NCI-H1105 (cell line): ENCODE data around the gene ARHGAP23.
"Not testable (repeated sequence)": the region's sequence is repeated elsewhere in the genome, so short reads cannot be mapped to it uniquely, and the experiment has no call there.

Experiments used
- DNase-seq: peaks from one replicate; lab custom pipeline; 2025; lab: John Stamatoyannopoulos, UW

The ARHGAP23 gene

GRCh38 chr17:38512473-38513058, 84.3 kb downstream of the ARHGAP23 start:
- no peak for DNase-seq

DNA sequence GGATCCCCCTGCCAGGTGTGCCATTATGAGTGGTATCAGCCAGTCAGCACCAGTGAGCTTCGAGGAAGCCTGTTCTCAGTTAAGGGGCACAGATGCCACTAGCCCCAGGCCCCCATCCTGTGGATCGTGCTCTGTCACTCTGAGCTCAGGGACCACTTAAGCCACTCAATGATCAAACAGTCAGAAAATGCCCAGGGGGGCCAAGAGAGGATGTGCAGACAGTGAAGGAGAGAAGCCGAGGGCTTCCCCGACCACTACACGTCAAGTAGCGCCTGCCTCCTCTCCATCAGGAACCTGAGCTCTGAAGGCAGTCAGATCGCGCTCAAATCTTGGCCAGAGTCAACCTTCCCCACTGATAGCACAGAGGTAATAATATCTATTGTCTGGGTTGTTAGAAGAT, 98.3 kb downstream of the ARHGAP23 start:
- not testable (repeated sequence) for DNase-seq

DNA sequence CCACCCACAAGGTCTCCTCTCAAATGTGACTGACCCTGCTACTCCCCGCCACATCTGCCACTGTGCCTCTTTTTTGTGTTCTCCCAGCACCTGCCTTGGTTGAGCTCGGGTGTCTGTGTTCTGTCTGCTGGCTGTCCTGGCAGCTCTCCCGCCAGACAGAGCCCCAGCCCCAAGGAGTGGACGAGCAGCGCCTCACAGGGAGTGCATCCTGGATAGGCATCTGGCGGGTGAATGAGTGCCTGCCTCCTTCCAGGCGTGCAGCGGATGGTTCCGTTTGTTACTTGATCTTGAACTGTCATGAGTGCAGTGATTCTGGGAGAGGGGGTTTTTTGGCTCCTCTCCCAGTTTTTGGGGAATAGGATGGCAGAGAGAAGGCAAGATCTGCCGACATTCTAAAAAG, 99.9 kb downstream of the ARHGAP23 start:
- peak; percentile 12 for DNase-seq

DNA sequence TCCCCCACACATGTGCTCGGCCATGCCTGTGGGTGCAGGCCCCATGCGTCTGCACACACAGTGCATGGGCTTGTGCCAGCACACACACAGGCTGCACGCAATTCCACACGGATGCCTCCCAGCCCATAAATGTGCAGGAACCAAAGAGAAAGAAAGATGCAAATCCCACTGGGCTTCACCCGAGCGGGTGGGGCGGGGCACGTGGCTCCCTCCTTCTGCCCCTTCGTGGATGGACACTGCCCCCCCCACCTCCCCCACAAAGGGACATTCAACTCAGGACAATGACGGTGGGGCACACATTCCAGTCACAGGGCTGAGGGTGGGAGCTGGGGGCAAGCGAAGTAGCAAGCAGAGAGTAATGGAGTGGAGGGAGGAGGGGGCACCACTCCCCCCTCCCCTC, 102.6 kb downstream of the ARHGAP23 start:
- DNase-seq, result not testable (repeated sequence)

GRCh38 chr17:38531761-38532160, 103.5 kb downstream of the ARHGAP23 start:
- not testable (repeated sequence) for DNase-seq

GRCh38 chr17:38532451-38532850, 104.2 kb downstream of the ARHGAP23 start:
- no peak for DNase-seq

- DNase-seq, result no peak
Observed at GRCh38 chr17:38533241-38533640, 105.0 kb downstream of the ARHGAP23 start.

DNA sequence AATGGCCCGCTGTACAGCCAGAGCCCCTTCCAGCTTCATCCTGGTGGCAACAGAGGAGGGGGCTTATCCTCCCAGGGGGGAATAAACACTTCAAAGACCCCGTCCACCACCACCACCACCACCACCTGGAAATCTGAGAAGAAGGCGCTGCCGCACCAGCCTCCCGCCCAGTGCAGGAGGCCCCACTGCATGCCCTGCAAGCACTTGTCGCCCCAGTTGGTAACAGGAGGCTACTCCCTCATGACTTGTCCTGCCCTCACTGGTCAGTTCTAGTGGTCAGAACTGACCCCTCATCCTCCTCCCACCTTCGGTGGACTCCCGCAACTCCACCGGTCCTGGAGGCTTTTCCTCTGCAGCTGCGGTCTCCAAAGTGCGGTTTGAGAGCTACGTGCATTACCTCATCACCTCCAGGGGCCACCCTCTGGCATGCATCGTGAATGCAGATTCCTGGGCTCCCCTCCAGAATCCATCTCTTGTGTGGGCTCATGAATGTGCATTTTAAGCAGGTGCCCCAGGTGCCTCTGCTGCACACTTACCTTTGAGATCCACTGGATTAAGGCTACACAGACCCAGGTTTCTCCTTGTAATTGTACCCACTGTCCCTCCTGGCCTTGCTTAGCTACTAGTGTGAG, 105.7 kb downstream of the ARHGAP23 start:
- no peak for DNase-seq

DNA sequence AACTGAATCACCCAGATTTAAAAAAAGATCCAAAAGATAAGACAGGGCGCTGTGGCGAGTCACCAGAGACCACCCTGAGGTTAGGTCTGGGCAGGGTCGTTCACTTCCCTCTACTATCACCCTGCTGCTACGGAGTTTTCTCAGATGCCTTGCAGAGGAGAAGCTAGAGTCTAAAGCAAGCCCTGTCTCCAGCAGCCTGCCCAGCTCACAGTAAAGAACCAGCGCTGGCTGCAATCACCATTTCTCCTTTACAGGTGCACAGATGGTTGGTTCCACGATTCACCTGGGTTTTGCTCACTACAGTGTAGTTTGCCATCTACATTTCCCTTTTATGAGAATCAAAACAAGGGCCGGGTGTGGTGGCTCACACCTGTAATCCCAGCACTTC, 106.2 kb downstream of the ARHGAP23 start:
- no peak for DNase-seq

GRCh38 chr17:38535886-38536285, 107.6 kb downstream of the ARHGAP23 start:
- no peak for DNase-seq

DNA sequence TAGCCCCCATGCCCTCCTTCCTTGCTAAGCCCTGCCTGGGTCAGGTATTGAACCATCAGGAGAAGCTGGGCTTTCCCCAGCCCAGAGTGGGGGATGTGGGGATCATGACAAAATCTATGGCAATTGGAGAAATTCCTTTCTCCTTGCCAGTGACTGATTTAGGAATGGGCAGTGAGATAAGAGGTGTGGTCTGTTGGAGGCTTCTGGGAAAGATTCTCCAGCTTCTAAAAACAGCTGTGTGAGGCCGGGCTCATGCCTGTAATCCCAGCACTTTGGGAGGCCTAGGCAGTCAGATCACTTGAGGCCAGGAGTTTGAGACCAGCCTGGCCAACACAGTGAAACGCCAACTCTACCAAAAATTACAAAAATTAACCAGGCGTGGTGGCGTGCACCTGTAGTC, 108.4 kb downstream of the ARHGAP23 start:
- DNase-seq, result no peak

DNA sequence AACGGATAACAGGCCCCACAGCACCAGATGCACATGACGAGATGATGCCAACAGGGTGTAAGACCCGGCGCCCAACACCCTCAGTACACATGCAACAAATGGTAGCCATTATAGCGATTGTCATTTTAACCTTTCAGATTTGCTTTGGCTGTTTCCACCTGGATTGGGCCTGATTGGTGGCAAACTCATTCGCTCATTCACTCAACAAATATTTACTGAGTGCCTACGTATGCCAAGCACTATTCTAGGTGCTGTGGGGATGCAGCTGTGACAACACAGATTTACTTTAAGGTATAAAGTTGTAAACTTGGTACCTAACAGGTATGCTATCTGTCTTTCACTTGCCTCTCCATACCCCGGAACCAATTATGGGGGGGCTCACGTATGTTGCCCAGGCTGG, 110.6 kb downstream of the ARHGAP23 start:
- DNase-seq, result no peak

DNA sequence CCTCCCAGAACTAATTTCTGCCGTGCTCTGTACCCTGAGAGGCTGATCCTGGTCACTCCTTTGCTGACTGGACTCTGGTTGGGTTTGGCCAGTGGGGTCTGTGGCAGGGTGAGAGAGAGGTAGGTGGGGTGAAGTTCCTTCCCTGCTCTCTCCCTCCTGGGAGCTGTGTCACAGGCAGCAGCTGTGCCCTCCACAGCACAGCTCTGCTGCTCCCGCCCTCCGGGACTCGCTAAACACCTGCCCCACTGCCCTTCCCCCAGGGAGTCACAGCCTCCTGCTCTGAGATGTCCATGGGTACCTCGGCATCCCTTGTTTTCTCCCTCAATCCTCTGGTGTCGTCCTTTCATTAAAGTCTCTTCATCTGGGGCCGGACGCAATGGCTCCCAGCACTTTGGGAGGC, 111.1 kb downstream of the ARHGAP23 start:
- DNase-seq, result peak; percentile 57

DNA sequence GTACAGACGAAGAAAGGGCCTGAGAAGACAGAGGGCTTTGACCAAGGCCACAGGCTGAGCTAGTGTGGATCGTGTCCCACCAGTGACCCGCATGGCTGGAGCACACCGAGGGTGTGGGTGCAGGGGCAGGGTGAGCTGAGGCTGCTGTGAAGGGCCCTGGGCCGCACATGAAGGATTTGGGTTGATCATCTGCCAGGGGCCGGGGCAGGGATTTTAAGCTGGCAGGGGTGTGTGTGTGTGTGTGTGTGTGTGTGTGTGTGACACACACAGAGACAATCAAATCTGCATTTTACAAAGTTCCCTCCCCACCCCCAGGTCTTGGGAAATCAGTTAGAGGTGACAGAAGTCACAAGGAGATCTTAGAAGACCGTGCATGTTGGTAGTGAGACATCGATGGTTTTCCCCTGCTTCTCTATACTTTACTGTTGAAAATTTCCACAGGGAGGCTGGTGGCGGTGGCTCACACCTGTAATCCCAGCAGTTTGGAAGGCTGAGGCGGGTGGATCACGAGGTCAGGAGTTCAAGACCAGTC, 112.3 kb downstream of the ARHGAP23 start:
- DNase-seq, result no peak

DNA sequence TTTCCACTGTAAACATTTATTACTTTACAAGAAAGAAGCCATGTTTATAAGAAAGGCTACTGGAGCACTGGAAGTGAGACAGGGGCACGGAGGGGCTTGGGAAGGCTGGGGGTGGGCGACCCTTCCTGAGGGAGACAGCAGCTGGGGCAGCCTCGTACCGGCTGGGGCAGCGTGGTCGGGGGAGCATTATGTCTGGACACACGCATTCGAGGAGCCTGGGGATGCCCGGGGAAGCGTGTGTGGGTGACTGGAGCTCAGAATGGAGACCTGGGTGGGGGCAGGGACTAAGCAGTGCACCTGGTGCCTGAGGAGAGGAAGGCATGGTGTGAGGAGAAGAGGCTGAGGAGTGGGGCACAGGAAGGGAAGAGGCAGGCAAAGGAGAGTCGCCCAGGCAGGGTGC, 113.0 kb downstream of the ARHGAP23 start:
- DNase-seq, result no peak

GRCh38 chr17:38542286-38542685, 114.0 kb downstream of the ARHGAP23 start:
- no peak for DNase-seq

DNA sequence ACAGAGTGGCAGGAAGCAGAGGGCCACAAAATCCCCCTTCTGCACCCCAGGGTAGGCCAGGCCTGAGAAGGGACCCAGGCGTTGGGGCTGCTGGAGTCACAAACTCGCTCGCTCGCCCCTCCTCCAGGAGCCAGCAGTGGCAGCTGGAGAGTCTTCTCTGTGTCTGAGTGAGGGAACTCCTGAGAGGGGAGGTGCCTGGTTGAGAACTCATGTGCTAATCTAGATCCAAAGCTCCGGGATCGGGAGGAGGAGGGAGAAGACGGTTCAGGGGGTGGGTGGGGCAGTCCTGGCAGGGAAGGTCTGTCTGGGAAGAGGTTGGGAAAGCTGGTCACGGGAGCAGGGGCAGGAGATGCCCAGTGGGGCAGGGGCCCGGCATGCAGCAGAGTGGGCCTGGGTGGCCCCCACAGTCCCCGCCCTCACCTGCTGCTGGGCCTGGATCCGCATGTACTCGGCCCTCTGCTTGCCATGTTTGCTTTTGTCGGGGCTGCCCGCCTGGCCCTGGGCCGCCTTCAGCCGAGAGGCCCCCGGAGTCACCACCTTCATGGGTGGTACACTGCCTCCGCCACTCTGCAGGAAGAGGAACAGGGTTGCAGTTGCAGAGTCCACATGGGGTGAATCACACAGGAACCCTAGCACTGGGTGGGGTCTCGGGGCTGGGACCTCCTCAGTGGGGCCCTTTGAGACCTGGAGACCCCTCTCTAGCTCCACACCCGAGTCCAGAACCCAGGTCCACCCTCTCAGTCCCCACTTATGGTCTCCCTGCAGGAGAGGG, 115.3 kb downstream of the ARHGAP23 start:
- DNase-seq, result no peak

GRCh38 chr17:38544175-38544838, 116.0 kb downstream of the ARHGAP23 start:
- no peak for DNase-seq

GRCh38 chr17:38544839-38545209, 116.6 kb downstream of the ARHGAP23 start:
- no peak for DNase-seq

DNA sequence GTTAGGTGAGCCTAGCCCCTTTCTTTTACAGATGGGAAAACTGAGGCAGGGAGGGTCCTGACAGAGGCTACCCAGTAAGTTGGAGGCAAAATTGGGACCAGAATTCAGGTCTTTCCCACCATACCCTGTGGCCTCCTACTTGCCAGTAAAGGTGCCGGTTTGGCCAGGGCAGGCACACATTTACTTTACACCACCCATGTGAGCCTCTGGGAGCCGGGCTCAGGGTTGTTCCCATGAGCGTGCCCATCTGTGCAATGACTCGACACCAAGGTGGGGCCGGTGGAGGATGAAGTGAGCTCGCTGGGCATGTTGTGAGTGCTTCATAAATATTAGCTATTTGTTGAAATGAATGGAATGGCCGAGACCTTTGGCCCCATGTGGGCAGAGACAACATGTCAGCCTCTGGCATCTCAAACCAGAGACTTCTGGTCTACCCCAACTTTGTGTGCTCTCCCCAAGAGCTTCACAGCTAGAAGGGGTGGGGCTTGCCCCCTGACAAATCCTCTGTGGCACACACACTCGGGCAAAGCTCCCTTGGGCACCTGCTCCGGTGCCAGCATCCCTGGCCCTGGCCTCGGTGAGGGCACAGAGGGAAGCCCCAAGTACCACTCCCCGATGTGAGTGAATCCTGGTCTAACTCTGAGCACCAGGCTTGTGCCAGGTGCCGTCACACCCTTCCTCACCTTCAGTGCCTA, 117.4 kb downstream of the ARHGAP23 start:
- no peak for DNase-seq

DNA sequence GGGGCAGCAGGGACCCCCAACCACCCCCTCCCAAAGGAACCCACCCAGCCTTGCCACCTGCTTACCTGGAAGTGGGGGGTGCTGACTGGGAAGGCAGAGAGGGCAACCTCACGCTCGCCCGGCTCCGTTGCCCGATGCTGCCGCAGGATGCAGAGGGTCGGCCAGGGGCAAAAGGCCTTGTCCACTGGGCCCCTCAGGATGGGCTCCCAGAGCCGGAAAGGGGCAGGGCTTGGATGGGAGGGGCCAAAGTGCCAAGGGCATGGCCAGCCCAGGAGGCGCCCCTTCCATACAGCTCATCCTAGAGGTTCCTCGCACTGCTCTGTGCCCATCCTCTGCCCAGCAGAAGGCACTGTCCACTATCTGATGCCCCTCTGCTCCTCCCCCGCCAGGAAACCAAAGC, 118.1 kb downstream of the ARHGAP23 start:
- no peak for DNase-seq

DNA sequence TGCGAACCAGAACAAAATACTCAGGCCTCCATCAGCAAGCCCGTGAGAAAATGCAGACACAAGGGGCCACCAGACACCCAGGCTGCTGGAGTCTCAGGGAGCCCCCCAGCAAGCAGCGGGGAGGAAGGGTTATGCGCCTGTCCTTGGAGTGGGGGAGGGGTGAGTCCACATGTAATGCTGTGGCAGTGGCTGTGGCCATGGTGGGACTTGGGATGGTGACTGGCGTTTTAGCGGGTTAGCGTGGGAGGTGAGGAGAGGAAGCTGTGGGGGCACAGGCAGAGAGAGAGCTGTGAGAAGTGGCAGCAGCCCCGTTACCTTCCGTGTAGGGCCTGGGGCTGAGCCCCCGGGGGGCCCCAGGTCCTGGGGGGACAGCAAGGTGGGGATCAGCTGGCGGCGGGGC, 119.2 kb downstream of the ARHGAP23 start:
- no peak for DNase-seq
